GM06990 (cell line): ENCODE data around the gene AS3MT.
A peak's percentile ranks its signal among the peaks of the same experiment; 100 is the strongest.
"Not testable (repeated sequence)": the region's sequence is repeated elsewhere in the genome, so short reads cannot be mapped to it uniquely, and the experiment has no call there.

Experiments
- DNase-seq: peaks from one replicate; pipeline ENCODE4 v3.0.0-alpha.2; 2011; ENCODE audit not compliant: insufficient read length; ENCODE audit errors: extremely low read depth
- H3K27me3 ChIP-seq: replicated peaks from 2 replicates; pipeline ENCODE4 v1.6.0; 2011; ENCODE audit warnings: low read length; ENCODE audit not compliant: control insufficient read depth, insufficient read depth
- H3K36me3 ChIP-seq: 2 replicates; pipeline ENCODE4 v1.5.1; 2011; ENCODE audit warnings: low read length; ENCODE audit not compliant: control insufficient read depth, insufficient read depth
- H3K4me3 ChIP-seq: replicated peaks from 2 replicates; pipeline ENCODE4 v1.5.1; 2011; ENCODE audit warnings: low read depth, mild to moderate bottlenecking, control low read depth, low read length
- CTCF ChIP-seq: IDR thresholded peaks from 2 replicates; pipeline ENCODE4 v1.5.1; 2011; ENCODE audit warnings: low read length, control low read depth, mild to moderate bottlenecking, inconsistent platforms; ENCODE audit not compliant: insufficient read depth, poor library complexity, severe bottlenecking

Gene AS3MT

GRCh38 chr10:102869258-102870198 lies at the start of gene AS3MT:
Gene AS3MT, plus strand, starts transcription at chr10:102869470. Its CDS starts 123 bp downstream, at chr10:102869593.
- H3K4me3 ChIP-seq: peak within 1 kb of the TSS; percentile 44
- no peak for TF ChIP-seq CTCF
- DNase-seq: peak; percentile 56

GRCh38 chr10:102820008-102820407 lies 49.3 kb upstream of the AS3MT start:
- H3K36me3 ChIP-seq, H3K27me3 ChIP-seq: not testable (repeated sequence)

More at GRCh38 chr10:102869258-102870198, at the start of gene AS3MT:
- Histone ChIP-seq H3K27me3 (no peaks in the 10 kb centered on the region), H3K36me3 (no peaks in the 10 kb centered on the region)

GRCh38 chr10:102822222-102822621 lies 47.0 kb upstream of the AS3MT start:
- no peak for TF ChIP-seq CTCF
- no peak for DNase-seq
- no peaks in the 10 kb centered on the region for H3K27me3 ChIP-seq
- H3K4me3 ChIP-seq: no peak overlapping the region
- no peaks in the 10 kb centered on the region for H3K36me3 ChIP-seq

More at GRCh38 chr10:102820008-102820407, 49.3 kb upstream of the AS3MT start:
- not testable (repeated sequence) for DNase-seq, H3K4me3 ChIP-seq

GRCh38 chr10:102824664-102825063 lies 44.6 kb upstream of the AS3MT start:
- H3K27me3 ChIP-seq: no peaks in the 10 kb centered on the region
- DNase-seq: no peak

GRCh38 chr10:102826148-102826796 lies 43.0 kb upstream of the AS3MT start:
- Histone ChIP-seq H3K27me3 (no peaks in the 10 kb centered on the region), H3K36me3 (no peaks in the 10 kb centered on the region), H3K4me3 (no peak overlapping the region)
- TF ChIP-seq CTCF: no peak
- DNase-seq: no peak

More at GRCh38 chr10:102824664-102825063, 44.6 kb upstream of the AS3MT start:
- no peak overlapping the region for H3K4me3 ChIP-seq
- H3K36me3 ChIP-seq: no peaks in the 10 kb centered on the region
- no peak for TF ChIP-seq CTCF

- Histone ChIP-seq H3K27me3 (no peaks in the 10 kb centered on the region), H3K36me3 (no peaks in the 10 kb centered on the region), H3K4me3 (no peak overlapping the region)
- no peak for DNase-seq
- TF ChIP-seq CTCF: no peak
Observed at GRCh38 chr10:102827597-102827975, 41.7 kb upstream of the AS3MT start.
